ENCODE data around the gene WWOX.
"Not testable (repeated sequence)": the region's sequence is repeated elsewhere in the genome, so short reads cannot be mapped to it uniquely, and the experiment has no call there.

The WWOX gene

GRCh38 chr16:78593352-78593751 is 493.9 kb downstream of the WWOX start:
- DNase-seq: no peak

DNA sequence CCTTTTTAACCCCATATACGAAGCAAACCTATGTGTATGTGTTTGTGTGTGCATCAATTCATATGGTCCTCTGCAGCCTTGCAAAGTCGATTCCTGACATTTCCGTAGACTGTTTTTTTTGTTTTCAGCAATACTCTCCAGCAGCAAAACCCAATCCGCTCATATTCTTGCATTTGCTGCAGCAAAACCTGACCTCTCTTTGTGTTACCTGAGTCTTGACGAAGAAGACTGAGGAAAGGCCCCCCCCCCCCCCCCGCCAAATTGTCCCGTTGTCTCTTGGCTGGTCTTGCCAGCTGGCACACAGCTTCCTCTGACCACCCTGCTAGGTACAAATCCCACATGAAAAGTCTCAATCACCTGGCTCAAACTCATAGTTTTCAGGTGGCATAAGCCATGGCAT is 494.7 kb downstream of the WWOX start:
- DNase-seq: no peak

DNA sequence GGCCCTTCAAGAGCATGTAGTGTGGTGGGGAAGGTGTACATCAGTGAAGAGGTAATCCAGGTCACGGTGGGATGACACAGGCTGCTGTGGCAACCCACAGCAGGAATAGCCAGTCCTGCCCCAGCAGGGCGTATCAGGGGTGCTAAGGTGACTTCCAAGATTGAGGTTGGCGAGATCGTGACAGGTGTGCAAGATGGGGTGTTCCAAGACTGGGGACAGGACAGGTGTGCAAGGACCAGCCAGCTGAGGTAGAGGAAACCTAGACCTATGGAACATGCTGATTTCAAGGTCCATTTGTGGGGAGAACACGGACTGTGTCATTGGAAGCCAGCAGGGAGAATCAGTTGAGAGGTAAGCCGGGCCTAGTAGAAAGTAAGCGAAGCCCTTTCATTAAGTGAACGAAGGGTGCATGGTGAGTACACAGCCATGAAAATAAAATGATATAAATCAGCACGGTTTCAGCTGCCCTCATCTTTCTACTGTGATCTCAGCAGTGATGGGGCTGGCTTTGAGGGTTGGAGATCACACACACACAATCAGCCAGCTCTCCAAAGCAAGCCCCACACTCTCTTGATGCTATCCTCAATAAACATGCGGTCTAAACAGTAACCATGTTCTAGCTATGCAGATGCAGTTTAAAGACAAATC is 497.0 kb downstream of the WWOX start:
- no peak for DNase-seq

- no peak for DNase-seq
Measured at GRCh38 chr16:78596996-78597422, 497.6 kb downstream of the WWOX start.

- DNase-seq: no peak
Measured at GRCh38 chr16:78597809-78598570, 498.5 kb downstream of the WWOX start.

DNA sequence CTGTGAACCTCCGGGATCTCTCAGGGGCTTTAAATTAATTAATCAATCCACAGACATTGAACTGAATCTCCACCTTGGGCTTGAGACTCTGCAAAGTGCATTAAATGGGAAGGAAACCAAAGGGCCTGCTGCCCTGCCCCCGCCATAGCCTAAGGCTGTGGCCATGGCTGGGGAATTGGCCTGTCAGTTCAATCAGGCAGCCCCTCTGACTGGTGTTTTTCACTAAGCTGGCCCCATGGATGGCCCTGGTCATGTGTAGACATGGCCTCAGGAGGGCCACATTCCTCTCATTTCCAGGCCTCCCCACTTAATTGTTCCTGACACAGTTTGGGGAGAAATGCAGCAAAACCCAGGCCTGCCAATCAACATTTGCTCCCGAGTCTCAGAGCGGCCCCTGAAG is 499.8 kb downstream of the WWOX start:
- no peak for DNase-seq

- not testable (repeated sequence) for DNase-seq
Measured at GRCh38 chr16:78604423-78605062, 505.1 kb downstream of the WWOX start.

GRCh38 chr16:78605548-78606101 is 506.2 kb downstream of the WWOX start:
- DNase-seq: no peak

- no peak for DNase-seq
Measured at GRCh38 chr16:78606545-78606944, 507.1 kb downstream of the WWOX start.

GRCh38 chr16:78607022-78607421 is 507.6 kb downstream of the WWOX start:
- no peak for DNase-seq

DNA sequence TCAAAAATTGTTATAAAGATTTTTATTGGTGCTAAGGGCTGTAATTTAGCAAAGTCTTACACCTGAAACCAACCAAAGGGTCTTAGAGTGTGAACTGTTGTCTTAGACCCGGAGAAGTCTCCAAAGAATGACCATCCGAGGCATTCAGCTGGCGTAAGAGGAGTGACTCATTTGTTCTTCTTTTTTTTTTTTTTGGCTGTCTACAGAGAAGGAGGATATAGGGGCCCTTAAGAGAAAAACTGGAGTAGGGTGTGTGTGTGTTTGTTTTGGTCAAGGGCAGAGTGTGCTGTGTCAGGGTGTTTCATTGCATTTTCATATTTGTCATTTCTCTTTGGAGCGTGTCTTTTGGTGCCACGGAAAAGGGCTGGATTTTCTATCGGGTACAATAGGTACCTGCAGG is 508.0 kb downstream of the WWOX start:
- DNase-seq: no peak

GRCh38 chr16:78608305-78608776 is 508.9 kb downstream of the WWOX start:
- DNase-seq: no peak

GRCh38 chr16:78609402-78610274 is 510.2 kb downstream of the WWOX start:
- no peak for DNase-seq

- DNase-seq: no peak
Measured at GRCh38 chr16:78611318-78611717, 511.9 kb downstream of the WWOX start.

- DNase-seq: no peak
Measured at GRCh38 chr16:78619811-78620210, 520.4 kb downstream of the WWOX start.

DNA sequence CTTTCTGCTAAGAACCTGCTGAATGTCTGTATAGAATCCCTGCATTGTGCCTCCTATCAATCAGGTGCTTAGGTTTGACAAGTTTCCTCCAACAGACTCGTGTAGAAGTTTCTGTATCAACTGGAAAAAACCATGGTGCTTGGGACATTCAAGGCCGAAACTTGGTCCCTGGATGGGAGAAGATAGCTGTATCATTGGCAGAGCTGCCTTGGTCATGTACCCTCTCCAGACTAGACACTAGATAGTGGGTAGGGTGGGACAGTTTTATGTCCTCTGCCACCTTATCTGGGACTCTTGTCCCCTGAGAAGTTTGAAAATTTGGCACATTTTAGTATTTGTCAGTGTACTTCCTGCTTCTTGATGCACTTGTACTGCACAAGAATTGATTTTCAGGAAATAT is 520.8 kb downstream of the WWOX start:
- DNase-seq: no peak

GRCh38 chr16:78623796-78624195 is 524.3 kb downstream of the WWOX start:
- no peak for DNase-seq

DNA sequence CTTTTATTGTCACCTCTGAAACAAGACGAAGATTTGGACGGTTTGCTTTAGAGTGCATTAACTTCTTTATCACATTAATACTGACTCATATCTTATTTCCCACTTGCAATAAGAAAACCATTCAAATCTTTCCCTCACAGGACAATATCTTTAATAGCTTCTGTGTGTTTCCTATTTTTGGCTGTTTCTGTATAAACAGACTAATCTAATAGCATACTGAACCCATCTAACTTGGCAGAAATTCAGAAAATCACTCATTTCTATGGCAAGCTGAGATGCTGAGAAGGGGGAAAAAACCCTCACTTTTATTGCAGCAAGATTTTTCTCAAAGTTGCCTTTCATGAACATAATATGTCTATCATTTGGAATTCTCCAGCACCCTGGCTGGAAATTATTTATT is 524.9 kb downstream of the WWOX start:
- no peak for DNase-seq

DNA sequence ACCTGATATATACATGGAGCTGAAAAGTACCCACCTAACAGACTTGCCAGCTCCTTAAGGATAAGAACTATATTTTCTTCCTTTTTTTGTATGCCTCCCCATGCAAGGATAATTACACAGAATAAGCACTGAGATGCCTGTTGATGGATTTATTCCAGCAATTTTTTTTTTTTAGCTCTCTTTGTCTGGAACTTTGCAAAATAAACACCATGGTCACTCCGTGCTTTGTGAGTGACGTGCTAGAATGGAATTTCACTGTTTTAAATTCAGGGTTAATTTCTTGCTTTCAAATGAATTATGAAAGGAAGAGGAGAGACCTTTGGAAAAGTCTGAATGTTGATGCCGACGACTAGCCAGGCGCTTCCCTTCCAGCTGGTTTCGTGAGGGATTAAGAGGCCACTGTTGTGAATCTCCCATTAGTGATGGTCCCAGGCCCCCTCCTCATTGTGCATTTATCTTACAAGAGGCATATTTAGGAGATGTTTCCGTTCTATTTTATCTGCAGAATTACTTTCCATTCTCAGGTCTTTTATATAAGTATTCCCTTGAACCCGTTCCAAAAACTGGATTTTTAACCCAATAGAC is 529.1 kb downstream of the WWOX start:
- DNase-seq: no peak

DNA sequence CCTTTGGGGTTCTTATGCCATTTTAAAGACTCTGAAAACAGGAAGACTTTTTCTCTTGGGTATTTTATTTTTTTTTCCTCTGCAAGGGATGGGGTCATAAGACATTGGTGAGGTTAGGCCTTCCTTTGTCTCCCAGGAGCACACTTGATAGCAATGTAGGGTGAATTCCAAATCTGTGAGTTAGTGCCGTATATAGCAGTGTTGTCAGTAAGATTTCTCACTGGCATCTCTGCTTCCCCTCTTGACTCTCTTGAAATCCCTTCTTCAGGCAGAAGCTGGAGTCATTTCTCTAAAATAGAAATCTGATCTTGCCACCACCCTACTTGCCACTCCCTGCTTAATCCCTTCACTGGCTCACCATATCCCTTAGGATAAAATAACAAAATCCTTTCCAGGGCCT is 529.7 kb downstream of the WWOX start:
- no peak for DNase-seq

GRCh38 chr16:78630102-78630501 is 530.6 kb downstream of the WWOX start:
- DNase-seq: no peak

GRCh38 chr16:78633551-78633950 is 534.1 kb downstream of the WWOX start:
- DNase-seq: no peak

All from CD4-positive, alpha-beta T cell treated with Interleukin-6 for 4 hours (primary cell).